Hepatocyte (in vitro differentiated cells): ENCODE results near the gene NSMF. TPM values are rescaled to one million over a fixed set of nuclear protein-coding genes. Genes with fewer than 3 reads are reported as not detected.

Experiments used
- DNase-seq: peaks from one replicate; pipeline ENCODE4 v3.0.0-alpha.2; 2016; ENCODE audit warnings: low spot score
- H2AFZ ChIP-seq: fragments of 200-600 bp; sonication (generic); 2 replicates; pipeline ENCODE4 v1.6.0; 2016; ENCODE audit warnings: antibody characterized with exemption, mild to moderate bottlenecking
- H3K27ac ChIP-seq: fragments of 200-600 bp; sonication (generic); 2 replicates; pipeline ENCODE4 v1.5.1; 2016; ENCODE audit warnings: mild to moderate bottlenecking
- H3K27me3 ChIP-seq: fragments of 200-600 bp; sonication (generic); 2 replicates; pipeline ENCODE4 v1.6.1; 2016
- H3K36me3 ChIP-seq: fragments of 200-600 bp; sonication (generic); replicated peaks from 2 replicates; pipeline ENCODE4 v1.5.1; 2016; ENCODE audit warnings: low read depth; ENCODE audit not compliant: insufficient read depth
- H3K4me1 ChIP-seq: fragments of 200-600 bp; sonication (generic); 2 replicates; pipeline ENCODE4 v1.5.1; 2016; ENCODE audit warnings: mild to moderate bottlenecking, moderate library complexity; ENCODE audit not compliant: insufficient read depth
- H3K4me2 ChIP-seq: fragments of 200-600 bp; sonication (generic); 2 replicates; pipeline ENCODE4 v1.6.0; 2016
- H3K4me3 ChIP-seq: fragments of 200-600 bp; sonication (generic); 2 replicates; pipeline ENCODE4 v1.5.1; 2016; ENCODE audit warnings: mild to moderate bottlenecking
- H3K79me2 ChIP-seq: fragments of 200-600 bp; sonication (generic); 2 replicates; pipeline ENCODE4 v1.6.0; 2017; ENCODE audit warnings: mild to moderate bottlenecking
- H3K9me2 ChIP-seq: fragments of 200-600 bp; sonication (generic); replicated peaks from 2 replicates; pipeline ENCODE4 v1.6.0; 2017; ENCODE audit warnings: mild to moderate bottlenecking; ENCODE audit not compliant: insufficient read depth
- H3K9me3 ChIP-seq: fragments of 200-600 bp; sonication (generic); 2 replicates; pipeline ENCODE4 v1.5.1; 2016; ENCODE audit warnings: low read depth, mild to moderate bottlenecking
- H4K20me1 ChIP-seq: fragments of 200-600 bp; sonication (generic); 2 replicates; pipeline ENCODE4 v1.6.0; 2016; ENCODE audit warnings: mild to moderate bottlenecking; ENCODE audit not compliant: insufficient read depth, poor library complexity, severe bottlenecking
- EZH2 ChIP-seq: fragments of 200-600 bp; sonication (generic); IDR thresholded peaks from 2 replicates; pipeline ENCODE4 v1.6.1; 2016; ENCODE audit warnings: antibody characterized with exemption, mild to moderate bottlenecking, borderline replicate concordance
- EZH2phosphoT487 ChIP-seq: fragments of 200-600 bp; sonication (generic); IDR thresholded peaks from one replicate; pipeline ENCODE4 v1.6.1; 2018; ENCODE audit warnings: antibody characterized with exemption, mild to moderate bottlenecking, low read depth, moderate library complexity; ENCODE audit not compliant: unreplicated experiment, severe bottlenecking
- WGBS: methylation state at CpG from one replicate; pipeline ENCODE4 v1.1.6; 2016; ENCODE audit warnings: low lambda C conversion rate; ENCODE audit errors: missing lambda C conversion rate; 5-methylcytosine and 5-hydroxymethylcytosine counted together
- polyA plus RNA-seq: library from polyadenylated mRNA; unstranded; fragments of >200 nt; fragmentation: Nextera tagmentation; extraction: Ambion mirVana; gene quantifications from 2 replicates; pipeline ENCODE4 v1.2.1, GENCODE V29; 2016
- total RNA-seq: library from RNA; depleted of rRNA; stranded (reverse); fragments of >200 nt; gene quantifications from 2 replicates; pipeline ENCODE4 v1.2.3, GENCODE V29; 2014
- TF ChIP-seq, protein P1 (sequence below): fragments of 200-600 bp; sonication (generic); IDR thresholded peaks from 2 replicates; pipeline ENCODE4 v1.5.1; 2016; ENCODE audit warnings: antibody characterized with exemption, mild to moderate bottlenecking; ENCODE audit not compliant: poor library complexity

The NSMF gene
- total and polyA plus RNA-seq, 2 experiments from 2014 or later, result 39.5 to 51.6 TPM

DNA sequence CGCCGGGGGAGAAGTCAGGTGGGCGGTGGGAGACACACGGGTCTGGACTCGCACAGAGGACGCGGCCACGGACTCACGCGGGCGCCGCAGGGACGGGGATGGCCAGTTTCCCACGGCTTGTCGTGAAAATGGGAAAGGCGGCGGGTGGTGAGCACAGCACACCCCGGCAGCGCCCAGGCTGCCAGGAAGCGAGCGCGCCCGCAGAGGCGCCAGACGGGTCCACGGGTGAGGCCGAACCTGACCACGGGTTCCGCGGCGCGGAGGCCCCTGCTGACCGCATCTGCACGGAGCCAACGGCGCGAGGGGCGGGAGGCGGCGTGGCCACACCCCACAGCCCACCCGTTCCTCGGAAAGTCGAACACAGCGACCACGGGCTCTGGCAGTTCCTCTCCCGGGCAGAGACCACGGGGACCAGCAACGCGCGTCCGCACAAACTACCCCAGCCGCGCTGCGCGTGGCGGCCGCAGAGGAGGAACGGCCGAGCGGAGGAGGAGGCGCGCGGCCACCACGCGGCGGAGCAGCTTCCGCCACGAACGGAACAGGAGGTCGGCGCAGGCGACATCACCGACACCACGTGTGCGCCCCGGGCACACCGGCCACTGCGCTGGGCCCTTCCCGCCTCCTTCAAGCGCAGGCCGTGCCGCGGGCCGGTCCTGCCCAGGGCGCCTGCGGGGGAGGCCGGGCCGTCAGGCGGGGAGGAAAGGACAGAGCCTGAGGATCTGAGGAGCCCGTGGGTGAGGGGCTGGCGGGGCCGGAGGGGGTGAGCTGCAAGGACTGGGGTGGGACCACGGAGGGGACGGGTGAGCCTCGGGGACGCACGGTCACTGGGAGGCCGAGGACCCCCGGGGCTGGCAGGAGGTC, 41.7 kb downstream of the NSMF start:
- no peak for DNase-seq
- H3K4me1 ChIP-seq, result peaks cover 15% of the 10 kb centered on the region
- no peaks in the 10 kb centered on the region for H4K20me1 ChIP-seq
- TF ChIP-seq EZH2 (no peak), EZH2phosphoT487 (no peak)
- TF ChIP-seq, protein P1, sequence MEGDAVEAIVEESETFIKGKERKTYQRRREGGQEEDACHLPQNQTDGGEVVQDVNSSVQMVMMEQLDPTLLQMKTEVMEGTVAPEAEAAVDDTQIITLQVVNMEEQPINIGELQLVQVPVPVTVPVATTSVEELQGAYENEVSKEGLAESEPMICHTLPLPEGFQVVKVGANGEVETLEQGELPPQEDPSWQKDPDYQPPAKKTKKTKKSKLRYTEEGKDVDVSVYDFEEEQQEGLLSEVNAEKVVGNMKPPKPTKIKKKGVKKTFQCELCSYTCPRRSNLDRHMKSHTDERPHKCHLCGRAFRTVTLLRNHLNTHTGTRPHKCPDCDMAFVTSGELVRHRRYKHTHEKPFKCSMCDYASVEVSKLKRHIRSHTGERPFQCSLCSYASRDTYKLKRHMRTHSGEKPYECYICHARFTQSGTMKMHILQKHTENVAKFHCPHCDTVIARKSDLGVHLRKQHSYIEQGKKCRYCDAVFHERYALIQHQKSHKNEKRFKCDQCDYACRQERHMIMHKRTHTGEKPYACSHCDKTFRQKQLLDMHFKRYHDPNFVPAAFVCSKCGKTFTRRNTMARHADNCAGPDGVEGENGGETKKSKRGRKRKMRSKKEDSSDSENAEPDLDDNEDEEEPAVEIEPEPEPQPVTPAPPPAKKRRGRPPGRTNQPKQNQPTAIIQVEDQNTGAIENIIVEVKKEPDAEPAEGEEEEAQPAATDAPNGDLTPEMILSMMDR, result no peak
- H2AFZ ChIP-seq, result no peak overlapping the region
- H3K36me3 ChIP-seq, result no peaks in the 10 kb centered on the region
- no peak overlapping the region for H3K4me2 ChIP-seq
- H3K79me2 ChIP-seq, result peaks cover 61% of the 10 kb centered on the region
- H3K27ac ChIP-seq, result no peak overlapping the region
- H3K9me3 ChIP-seq, result no peaks in the 10 kb centered on the region
- H3K4me3 ChIP-seq, result no peak overlapping the region
- no peaks in the 10 kb centered on the region for H3K9me2 ChIP-seq
- no peaks in the 10 kb centered on the region for H3K27me3 ChIP-seq
- WGBS, result 99% methylated on average over 80 of the region's 99 CpGs

DNA sequence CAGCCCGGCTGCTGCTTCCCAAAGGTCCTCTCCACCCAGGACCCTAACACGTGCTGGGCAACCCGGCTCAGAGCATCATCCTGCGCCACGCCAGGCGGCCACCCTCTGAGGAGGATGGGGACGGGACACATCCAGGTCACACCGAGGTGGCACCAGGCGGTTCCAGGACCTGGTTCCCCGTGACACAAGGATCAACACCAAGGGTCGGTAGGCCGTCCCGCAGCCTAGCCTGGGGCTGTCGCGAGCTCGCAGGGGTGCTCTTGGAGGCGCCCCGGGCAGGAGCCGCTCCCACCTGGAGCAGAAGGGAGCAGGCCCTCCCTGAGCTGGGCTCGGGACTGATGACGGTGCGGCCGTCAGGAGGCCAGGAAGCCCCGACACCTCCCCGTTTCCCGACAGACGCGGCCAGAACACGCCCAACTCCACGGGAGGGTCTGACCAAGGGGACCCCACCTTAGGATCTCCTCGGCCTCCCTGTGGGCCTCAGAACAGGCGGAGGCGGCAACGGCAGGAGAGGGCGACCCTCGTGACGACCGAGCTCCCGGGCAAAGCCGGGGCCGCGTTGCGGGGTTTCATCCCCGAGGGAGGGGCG, 42.5 kb downstream of the NSMF start:
- no peak overlapping the region for H2AFZ ChIP-seq
- no peak overlapping the region for H3K4me3 ChIP-seq
- H3K27me3 ChIP-seq, result no peaks in the 10 kb centered on the region
- H3K9me3 ChIP-seq, result no peaks in the 10 kb centered on the region
- peaks cover 12% of the 10 kb centered on the region for H3K4me1 ChIP-seq
- H3K27ac ChIP-seq, result no peak overlapping the region
- TF ChIP-seq EZH2phosphoT487 (no peak), EZH2 (no peak)
- TF ChIP-seq, protein P1, result no peak
- H3K79me2 ChIP-seq, result peaks cover 58% of the 10 kb centered on the region
- no peak for DNase-seq
- 98% methylated on average over 37 of the region's 45 CpGs for WGBS
- no peaks in the 10 kb centered on the region for H3K9me2 ChIP-seq
- no peak overlapping the region for H3K4me2 ChIP-seq
- no peaks in the 10 kb centered on the region for H4K20me1 ChIP-seq
- H3K36me3 ChIP-seq, result no peaks in the 10 kb centered on the region

DNA sequence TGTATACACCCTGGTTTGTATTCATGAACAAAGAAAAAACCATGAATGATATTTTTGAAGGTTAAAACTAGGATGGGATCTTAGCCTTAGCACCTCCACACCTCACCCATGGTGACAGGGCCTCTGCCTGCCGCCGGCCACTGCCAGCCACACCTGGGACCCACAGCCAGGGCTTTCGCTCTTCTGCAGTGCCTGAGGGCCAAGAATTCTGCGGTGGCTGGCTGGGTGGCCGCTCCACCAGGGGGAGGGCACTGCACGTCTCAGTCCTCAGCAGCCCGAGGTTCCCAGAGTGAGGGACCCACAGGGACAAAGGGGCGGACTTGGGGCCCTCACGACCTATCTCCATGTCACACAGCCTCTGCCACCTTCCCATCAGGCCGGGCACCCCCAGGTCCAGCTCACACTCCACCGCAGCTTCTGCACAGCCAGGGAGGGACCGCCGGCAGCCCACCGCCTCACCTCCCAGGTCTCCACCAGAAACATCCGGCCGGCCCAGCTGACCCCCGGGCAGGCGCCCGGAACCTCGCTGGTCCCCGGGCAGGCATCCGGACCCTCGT, 43.0 kb downstream of the NSMF start:
- Histone ChIP-seq H4K20me1 (no peaks in the 10 kb centered on the region), H3K4me3 (no peak overlapping the region), H3K9me3 (no peaks in the 10 kb centered on the region)

More for the DNA sequence above, 43.0 kb downstream of the NSMF start:
- no peak overlapping the region for H3K27ac ChIP-seq
- no peaks in the 10 kb centered on the region for H3K9me2 ChIP-seq
- WGBS, result 97% methylated on average over 23 of the region's 23 CpGs
- H2AFZ ChIP-seq, result no peak overlapping the region
- H3K27me3 ChIP-seq, result no peaks in the 10 kb centered on the region
- no peak for DNase-seq
- no peak overlapping the region for H3K4me2 ChIP-seq
- H3K79me2 ChIP-seq, result peaks cover 52% of the 10 kb centered on the region
- H3K4me1 ChIP-seq, result peaks cover 6% of the 10 kb centered on the region
- no peaks in the 10 kb centered on the region for H3K36me3 ChIP-seq
- TF ChIP-seq, protein P1, result no peak
- no peak for TF ChIP-seq EZH2phosphoT487
- no peak for TF ChIP-seq EZH2
